ELF-1 (cell line): ENCODE measurements around the gene ELL.
A peak's percentile ranks its signal among the peaks of the same experiment; 100 is the strongest.
"Not testable (repeated sequence)": the region's sequence is repeated elsewhere in the genome, so short reads cannot be mapped to it uniquely, and the experiment has no call there.

ENCODE experiments used
- DNase-seq: peaks from one replicate; pipeline ENCODE4 v3.0.0-alpha.2; 2016; ENCODE audit warnings: low read depth, low spot score

Gene ELL

DNA sequence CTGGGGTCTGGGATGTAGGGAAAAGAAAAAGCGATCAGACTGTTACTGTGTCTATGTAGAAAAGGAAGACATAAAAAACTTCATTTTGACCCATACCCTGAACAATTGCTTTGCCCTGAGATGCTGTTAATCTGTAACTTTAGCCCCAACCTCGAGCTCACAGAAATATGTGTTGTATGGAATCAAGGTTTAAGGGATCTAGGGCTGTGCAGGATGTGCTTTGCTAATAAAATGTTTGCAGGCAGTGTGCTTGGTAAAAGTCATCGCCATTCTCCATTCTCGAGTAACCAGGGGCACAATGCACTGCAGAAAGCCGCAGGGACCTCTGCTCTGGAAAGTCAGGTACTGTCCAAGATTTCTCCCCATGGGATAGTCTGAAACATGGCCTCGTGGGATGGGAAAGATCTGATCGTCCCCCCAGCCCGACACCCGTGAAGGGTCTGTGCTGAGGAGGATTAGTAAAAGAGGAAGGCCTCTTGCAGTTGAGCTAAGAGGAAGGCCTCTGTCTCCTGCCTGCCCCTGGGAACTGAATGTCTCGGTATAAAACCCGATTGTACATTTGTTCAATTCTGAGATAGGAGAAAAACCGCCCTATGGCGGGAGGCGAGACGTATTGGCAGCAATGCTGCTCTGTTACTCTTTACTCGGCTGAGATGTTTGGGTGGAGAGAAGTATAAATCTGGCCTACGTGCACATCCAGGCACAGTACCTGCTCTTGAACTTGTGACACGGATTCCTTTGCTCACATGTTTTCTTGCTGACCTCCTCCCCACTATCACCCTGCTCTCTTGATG lies 119.2 kb downstream of the ELL start:
- not testable (repeated sequence) for DNase-seq

DNA sequence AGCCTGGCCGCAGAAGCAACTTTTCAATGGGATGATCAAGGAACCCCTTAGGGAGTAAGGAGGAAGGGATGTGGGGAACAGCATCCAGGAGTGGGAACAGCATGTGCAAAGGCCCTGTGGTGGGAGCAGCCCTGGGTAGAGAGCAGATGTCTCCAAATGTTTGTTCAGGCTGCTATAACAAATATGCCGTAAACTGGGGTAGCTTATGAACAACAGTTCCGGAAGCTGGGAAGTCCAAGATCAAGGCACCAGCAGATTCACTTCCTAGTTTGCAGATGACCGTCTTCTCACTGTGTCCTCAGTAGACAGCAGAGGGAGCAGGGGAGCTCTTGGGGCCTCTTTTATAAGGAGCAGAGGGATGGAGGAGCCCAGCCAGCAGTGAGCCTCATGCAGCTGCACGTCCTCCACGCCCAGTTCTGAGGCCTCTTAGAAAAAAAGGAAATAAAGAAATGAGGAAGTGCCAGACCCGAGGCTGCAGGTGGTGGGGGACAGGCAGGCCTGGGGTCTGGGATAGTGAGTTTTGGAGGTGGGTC lies 120.2 kb downstream of the ELL start:
- DNase-seq: peak; percentile 67

DNA sequence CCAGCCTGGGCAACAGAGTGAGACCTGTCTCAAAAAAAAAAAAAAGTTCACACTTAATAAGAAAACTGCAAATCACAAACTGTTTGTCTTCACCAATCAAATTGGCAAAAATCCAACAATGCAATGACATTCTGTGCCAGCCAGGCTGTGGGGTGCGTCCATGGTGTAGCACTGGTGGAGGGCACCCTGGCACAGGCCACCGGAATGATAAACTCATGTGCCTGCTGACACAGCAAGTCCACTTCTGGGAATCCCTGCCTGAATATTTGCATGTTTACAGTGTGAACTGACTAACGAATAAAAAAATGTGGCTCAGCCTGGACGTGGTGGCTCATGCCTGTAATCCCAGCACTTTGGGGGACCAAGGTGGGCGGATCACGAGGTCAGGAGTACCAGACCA lies 122.9 kb downstream of the ELL start:
- no peak for DNase-seq

DNA sequence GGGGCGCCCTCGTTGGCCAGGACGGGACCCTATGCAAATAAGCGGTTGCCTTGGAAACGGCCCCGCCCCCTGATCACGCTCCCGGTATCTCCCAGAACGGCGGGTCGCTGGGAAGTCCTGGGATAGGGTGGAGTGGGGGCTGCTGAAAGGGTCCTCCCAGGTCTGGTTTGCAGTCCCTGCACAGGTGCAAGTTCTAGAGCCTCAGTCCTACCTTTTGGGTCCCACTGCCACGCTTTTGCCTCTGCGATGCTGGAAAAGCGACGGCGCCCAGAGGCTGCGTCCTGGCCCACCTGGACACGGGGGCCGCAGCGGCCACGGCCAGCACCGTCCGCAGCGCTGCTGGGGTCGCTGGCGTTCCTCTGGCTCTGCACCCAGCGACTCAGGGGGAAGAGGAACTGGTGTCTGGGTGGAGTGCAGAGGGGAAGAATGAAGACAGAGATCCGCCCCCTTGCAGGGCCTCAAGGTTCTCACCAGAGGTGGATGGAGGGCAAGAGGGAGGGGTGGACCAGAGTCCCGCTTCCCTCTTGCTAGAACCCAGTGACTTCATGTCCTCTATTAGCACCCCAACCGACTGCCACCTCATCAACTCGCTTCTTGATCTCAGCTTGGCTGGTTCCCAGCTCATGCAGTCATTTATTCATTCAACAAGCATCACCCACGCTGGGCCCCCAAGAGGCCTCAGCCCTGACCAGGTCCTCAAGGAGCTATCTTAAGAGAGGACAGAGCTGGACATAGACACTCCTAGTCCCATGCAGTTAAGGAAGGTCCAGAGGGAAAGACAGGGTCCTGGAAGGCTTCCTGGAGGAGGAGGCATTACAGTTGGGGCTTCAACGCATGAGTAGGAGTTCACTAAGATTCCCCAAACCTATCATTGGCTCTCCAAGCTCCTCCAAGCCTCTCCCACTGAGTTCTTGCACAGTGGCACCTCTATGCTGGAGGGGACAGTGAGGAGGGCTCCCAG lies 124.3 kb downstream of the ELL start, which contains the start of gene LRRC25:
TSS of gene LRRC25 (minus strand) at position 381 of the 961 bp plus-strand sequence. CDS start 659 bp downstream, outside the sequence.
- peak; percentile 63 for DNase-seq

DNA sequence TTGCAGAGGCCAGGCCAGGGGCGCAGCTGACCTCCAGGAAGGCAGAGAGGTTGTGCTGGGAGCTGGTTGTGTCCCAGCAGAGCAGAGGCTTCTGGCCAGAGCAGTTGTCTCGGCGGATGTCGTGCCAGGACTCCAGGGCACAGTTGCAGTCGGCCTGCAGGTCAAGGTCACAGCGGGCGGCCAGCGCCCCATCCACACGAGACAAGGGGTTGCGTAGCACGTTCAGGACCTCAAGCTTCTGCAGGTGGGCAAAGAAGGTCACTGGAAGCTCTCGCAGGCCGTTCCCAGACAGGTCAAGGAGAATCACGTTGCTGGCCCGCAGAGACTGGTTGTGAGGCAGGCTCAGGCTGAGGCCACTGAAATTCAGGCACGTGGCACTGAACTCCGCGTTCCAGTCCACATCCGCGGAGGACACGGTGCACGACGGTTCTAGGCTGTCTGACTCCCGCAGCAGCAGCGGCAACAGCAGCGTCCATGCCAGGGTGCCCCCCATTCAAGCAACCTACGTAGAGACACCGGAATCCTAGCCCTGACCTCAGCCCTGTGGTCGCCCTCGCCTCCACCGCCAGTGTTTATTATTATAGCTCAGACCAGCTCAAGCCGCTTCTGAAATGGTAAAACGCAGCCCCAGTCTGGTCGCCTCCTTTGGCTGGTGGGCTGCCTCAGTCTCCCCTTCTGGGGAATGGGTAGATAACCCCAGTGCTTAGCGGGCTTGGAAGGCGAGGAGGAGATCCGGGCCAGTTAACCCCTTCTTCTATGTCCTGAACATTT lies 125.2 kb downstream of the ELL start:
- DNase-seq: no peak

DNA sequence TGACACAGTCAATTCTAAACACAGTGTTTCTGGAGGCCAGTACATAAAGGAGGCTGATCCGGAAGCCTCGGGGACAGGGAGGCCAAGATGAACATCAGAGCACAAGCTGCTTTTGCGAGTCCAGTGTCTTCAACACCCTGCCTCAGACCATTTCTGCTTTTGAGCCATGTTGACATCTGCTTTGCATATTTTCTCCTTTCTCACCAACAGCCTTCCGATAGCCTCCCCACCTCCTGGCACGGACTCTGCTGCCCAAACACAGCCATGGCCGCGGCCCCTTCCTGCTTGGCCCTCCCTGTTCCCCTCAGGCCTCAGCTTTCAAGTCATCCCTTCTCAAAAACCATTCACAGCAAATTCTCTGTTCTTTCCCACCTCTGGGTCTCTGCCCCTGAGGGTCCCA lies 128.0 kb downstream of the ELL start:
- DNase-seq: no peak

DNA sequence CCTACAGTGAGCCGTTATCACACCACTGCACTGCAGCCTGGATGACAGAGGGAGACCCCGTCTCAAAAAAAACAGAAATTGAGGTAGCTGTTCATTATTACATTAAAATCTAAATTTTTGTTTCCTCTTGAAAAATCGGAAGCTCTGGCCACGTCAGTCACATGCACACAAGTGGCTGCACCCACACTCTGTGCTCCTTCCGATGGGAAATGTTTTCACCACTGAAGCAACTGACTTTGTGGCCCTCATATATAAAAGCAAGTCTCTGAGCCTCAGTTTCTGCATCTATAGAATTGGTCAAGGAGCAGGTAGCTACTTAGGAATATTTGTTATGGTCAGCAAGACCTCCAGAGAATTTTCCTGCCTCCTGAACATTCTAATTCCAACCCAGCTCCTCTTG lies 128.9 kb downstream of the ELL start:
- DNase-seq: no peak
